ENCODE results near the gene ATP10D.

- no peak for TF ChIP-seq CTCF (IDR thresholded peaks at IDR 0.05)
- no peak for TF ChIP-seq POLR2A (IDR thresholded peaks at IDR 0.05)
Observed at GRCh38 chr4:47505147-47505546, 20.1 kb downstream of the ATP10D start.

Measured in lower leg skin (tissue), 3 donors.